Activated CD4-positive, alpha-beta T cell treated with anti-CD3 and anti-CD28 coated beads, Interleukin-2, amount 50 U/mL, for 1 hour (primary cell): ENCODE measurements around the gene ATP6V0C.
"Not testable (repeated sequence)": the region's sequence is repeated elsewhere in the genome, so short reads cannot be mapped to it uniquely, and the experiment has no call there.

Experiments used
- DNase-seq: peaks from one replicate; pipeline ENCODE4 v3.0.0-alpha.2; 2020

Gene ATP6V0C

GRCh38 chr16:2475413-2476344 is 38.1 kb upstream of the ATP6V0C start:
- peak; percentile 47 for DNase-seq

GRCh38 chr16:2476345-2476720 is 37.4 kb upstream of the ATP6V0C start:
- DNase-seq, result no peak

GRCh38 chr16:2476741-2477140 is 37.0 kb upstream of the ATP6V0C start:
- DNase-seq, result no peak

GRCh38 chr16:2477327-2477726 is 36.4 kb upstream of the ATP6V0C start:
- no peak for DNase-seq

GRCh38 chr16:2478279-2478678 is 35.5 kb upstream of the ATP6V0C start:
- no peak for DNase-seq

GRCh38 chr16:2479996-2480395 is 33.8 kb upstream of the ATP6V0C start:
- DNase-seq, result not testable (repeated sequence)

- DNase-seq, result no peak
Observed at GRCh38 chr16:2480948-2481347, 32.8 kb upstream of the ATP6V0C start.

GRCh38 chr16:2481676-2482075 is 32.1 kb upstream of the ATP6V0C start:
- DNase-seq, result no peak

GRCh38 chr16:2482249-2482648 is 31.5 kb upstream of the ATP6V0C start:
- DNase-seq, result no peak

- DNase-seq, result no peak
Observed at GRCh38 chr16:2482708-2483534, 30.8 kb upstream of the ATP6V0C start.

GRCh38 chr16:2483939-2484897 is 29.5 kb upstream of the ATP6V0C start:
- no peak for DNase-seq

GRCh38 chr16:2484898-2485508 is 28.7 kb upstream of the ATP6V0C start:
- no peak for DNase-seq

GRCh38 chr16:2485811-2486507 is 27.8 kb upstream of the ATP6V0C start:
- no peak for DNase-seq

GRCh38 chr16:2486645-2487516 is 26.9 kb upstream of the ATP6V0C start:
- DNase-seq, result peak; percentile 79

- DNase-seq, result no peak
Observed at GRCh38 chr16:2487517-2487842, 26.3 kb upstream of the ATP6V0C start.

GRCh38 chr16:2487903-2488531 is 25.7 kb upstream of the ATP6V0C start:
- no peak for DNase-seq

GRCh38 chr16:2489581-2489980 is 24.2 kb upstream of the ATP6V0C start:
- DNase-seq, result no peak

- no peak for DNase-seq
Observed at GRCh38 chr16:2490190-2491105, 23.3 kb upstream of the ATP6V0C start.

- DNase-seq, result no peak
Observed at GRCh38 chr16:2492292-2492691, 21.5 kb upstream of the ATP6V0C start.
